ENCODE data around the gene TREH.

TREH gene

GRCh38 chr11:118662401-118663271 lies 16.8 kb downstream of the TREH start:
- DNase-seq: no peak

GRCh38 chr11:118661425-118662301 lies 17.8 kb downstream of the TREH start:
- no peak for DNase-seq

- no peak for DNase-seq
These were observed 18.6 kb downstream of the TREH start for GRCh38 chr11:118660681-118661424.

DNA sequence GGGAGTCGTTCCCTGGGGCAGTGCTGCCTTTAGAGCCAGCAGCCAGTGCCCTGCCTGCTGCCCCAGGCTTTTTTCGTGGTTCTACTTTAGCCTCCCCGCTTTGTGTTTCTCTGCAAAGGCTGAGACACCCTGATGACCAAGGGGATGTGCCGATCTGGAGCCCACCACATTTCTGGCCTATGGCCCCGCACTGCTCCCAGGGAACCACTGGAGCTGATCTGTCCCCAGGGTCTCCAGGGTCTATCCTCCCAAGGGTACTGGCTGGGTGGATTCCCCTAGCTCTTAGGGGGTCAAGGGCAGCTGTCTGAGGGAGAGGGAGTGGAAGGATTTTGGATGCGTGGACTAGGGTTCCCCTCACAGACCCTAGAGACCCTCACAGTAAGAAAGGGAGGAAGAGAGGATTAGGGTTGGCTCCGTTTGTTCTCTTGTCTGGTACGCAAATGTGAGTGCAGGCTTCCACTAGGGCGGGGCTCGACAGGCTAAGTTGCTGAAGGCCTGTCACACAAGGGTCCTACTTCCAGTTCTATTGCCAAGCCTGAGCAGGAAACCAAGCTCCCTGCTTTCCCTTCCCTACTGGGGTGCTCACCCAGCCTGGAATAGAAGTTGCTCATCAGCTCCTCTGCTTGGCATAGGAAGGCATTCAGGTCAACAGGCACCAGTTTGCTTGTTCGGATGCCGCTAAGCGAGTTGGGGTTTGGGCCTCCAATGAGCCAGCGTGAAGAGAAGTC lies 19.3 kb downstream of the TREH start:
- DNase-seq: no peak

- peak; percentile 77 for DNase-seq
These were observed 20.0 kb downstream of the TREH start for GRCh38 chr11:118659314-118659952.

GRCh38 chr11:118658429-118659313 lies 20.8 kb downstream of the TREH start:
- DNase-seq: no peak

DNA sequence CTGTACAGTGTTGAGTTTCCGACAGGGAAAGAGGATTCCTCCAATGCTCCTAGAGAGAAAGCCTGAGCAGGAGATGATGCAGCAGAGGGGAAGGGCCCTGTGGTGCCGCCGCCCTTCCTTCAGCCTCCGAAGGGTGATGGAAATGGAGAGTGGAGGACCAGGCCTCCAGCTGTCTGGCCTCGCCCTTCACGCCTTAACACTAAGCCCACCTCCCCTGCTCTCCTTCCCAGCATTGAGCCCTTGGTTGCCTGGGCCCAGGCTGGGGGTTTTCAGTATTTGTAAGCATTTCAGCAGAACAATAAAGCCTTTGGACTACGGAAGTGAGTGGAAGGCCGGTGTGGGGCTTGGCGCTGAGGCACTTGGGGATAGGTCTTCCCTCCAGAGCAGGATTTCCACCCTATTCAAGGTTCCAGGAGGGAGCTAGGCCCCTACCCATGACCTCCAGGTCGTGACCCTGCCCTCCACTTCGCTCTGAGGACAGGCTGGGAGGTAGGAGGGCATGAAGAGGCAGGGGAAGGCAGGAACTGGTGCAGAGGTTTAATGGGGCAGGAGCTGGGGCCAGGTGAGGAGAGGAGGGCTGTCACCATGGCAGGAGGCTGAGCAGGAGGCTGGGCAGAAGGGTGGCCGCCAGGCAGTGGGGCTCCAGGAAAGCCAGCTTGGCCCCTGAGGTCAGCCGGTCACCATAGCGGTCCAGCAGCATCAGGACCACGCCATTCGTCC lies 21.6 kb downstream of the TREH start:
- no peak for DNase-seq

GRCh38 chr11:118657238-118657637 lies 22.2 kb downstream of the TREH start:
- DNase-seq: no peak

GRCh38 chr11:118656563-118657165 lies 22.8 kb downstream of the TREH start:
- DNase-seq: no peak

DNA sequence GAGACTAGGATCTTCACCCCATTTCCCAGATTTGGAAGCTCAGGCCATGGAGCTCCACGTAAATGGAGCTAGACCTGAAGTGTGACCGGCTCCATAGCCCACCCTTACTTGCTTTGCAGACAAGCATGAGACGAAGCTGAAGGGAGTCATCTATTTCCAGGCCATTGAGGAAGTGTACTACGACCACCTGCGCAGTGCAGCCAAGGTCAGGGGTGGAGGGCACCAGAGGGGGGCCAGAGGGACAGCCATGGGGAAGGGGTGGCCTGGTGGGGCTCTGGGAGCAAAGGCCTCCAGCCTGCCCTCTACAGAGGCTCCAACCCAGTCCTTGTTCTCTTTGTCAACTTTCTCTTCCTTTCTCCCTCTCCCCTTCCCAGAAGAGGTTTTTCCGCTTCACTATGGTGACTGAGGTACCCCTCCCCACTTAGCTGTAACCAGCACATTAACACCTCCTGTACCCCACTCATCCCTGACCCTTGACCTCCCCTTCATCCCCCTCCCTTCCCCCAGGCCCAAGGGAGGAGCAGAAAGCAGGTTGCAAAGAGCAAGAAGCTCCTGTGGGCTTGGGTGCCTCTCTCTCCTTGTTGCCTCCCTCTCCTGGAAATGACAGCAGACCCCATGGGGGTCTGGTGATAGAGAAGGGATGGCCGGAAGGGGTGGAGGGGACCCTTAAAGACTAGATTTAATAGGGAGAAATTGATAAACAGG lies 23.8 kb downstream of the TREH start:
- no peak for DNase-seq

DNA sequence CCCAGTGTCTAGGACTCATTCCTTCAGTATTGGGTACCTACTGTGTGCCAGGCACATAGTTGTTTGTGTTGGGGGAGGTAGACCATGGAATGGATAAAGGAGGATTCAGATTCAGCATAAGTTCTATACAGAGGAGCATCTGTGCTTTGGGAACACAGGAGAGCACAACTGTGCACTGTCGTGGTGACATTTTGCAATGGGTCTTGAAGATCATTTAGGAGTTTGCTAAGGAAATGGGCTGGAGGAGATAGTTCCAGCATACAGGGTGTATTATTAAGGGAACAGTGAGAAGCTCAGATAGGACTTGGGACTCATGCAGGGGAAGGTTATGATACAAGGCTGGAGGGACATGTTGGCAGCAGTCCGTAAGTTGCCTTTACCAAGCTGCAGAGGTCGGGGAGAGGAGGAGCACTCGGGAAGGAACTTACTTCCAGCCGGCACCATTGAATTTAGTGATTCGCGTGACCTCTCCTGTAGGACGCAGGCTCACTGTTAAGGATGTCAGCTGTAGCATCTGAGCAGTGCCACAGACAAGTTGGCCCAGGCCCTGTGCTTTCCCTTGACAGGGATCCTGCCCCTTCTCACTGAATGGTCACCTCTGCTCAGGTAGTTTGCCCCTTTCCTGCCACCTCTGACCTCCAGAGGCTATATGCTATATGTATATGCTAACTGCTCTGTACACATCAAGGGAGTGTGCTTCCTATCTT lies 25.6 kb downstream of the TREH start:
- DNase-seq: no peak

DNA sequence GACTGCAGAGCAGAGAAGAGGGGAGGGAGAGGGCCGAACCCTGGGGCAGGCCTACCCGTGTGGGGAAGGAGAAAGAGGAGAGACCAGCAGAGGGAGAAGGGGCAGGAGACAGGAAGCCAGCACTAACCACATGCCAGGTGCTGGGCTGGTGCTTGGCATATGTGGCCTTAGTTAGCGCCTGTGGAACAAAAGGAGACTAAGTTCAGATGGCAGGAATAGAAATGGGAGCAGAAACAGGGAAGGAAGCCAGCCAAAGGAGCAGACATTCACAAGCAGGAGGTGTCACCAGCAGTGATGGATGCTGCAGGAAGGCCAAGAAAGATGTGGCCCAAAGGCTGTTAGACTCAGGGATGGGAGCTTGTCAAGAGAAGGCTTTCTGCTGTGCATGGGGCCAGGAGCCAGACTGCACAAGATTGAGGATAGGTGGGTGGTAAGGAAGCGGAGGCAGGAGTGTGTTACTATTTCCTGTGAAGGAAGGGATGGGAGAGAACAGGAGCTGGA lies 26.7 kb downstream of the TREH start:
- DNase-seq: no peak

DNA sequence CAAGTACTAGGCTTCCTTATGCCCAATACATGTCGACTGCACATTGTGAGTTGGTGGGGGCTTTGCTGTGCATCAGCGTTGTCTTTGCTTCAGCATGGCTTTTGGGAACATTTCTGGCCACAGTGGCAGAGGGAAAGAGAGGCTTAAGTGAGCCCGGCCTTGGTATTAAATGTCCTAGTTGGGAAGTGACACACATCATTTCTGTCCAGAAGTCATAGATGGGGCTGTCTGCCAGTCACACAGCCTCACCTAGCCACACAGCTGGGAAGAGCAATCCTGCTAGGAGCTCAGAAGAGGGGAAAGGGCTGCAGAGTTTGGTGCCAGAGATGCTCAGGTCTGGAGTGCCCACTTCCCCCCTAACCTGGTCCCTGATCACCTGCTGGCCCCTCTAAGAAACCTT lies 27.6 kb downstream of the TREH start:
- no peak for DNase-seq

DNA sequence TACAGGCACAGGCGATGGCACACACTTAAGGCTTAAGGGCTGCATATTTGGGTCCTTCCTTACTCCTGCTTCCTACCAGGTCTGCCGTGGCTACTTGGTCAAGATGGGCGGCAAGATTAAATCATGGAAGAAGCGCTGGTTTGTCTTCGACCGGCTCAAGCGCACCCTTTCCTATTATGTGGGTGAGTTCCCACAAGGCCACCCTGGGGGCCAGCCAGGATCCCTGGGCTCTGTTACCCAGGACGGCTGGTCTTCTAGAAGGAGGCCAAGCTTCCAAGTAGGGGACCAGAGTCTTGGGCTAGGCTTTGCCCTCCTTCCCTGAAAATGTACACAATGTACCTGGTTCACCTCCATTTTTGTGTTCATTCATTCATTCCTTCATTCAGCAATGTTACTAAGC lies 29.1 kb downstream of the TREH start:
- no peak for DNase-seq

DNA sequence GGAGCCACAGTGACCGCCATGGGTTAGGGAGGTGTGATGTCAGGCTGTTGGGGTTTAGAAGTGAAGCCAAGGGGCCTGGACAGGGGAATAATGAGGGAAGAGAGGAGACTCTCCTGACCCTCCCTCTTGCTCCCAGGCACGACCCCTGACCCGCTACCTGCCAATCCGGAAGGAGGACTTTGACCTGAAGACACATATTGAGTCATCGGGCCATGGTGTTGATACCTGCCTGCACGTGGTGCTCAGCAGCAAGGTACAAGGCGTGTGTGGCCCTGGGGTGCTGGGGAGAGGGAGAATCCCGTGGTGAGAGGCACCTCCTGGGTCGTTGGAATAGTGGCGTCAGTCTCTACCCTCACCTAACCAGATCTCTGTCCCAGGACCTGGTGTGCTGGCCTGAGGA lies 29.5 kb downstream of the TREH start:
- DNase-seq: no peak

DNA sequence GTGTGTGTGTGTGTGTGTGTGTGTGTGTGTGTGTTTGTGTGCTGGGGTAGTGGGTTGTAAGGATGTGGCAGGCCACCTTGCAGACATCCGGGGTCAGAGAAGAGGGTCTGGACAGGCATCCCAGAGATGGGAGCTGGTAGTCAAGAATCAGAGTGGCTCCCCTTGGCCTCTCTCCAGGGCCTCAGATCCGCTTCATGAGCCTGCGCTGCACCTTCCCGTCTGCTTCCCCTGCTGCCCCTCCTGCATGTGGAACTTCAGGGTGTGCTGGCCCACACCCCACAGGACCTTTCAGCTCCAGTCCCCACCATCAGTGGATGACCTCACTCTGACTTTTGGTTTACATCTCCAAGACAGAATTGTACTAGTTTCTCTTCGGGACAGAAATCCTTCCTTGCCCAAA lies 31.2 kb downstream of the TREH start:
- no peak for DNase-seq

DNA sequence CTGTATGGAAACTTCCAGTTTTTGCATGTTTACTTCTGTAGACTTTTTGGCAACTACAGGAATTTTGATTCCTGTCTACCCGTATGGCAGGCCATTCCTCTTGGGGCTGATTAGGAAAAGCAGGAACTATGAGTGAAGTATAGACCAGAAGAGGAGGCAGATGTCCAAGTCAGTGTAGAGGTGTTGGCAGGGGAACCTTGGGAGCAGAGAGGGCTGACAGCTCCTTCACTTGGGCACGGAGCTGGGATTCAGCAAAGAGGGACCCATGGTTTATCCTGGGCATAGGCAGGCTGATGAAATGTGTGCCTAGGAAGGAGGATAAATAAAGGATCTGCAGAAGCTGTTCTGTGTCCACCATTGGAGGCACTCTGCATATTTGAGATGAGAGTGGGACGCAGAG lies 33.1 kb downstream of the TREH start:
- no peak for DNase-seq

DNA sequence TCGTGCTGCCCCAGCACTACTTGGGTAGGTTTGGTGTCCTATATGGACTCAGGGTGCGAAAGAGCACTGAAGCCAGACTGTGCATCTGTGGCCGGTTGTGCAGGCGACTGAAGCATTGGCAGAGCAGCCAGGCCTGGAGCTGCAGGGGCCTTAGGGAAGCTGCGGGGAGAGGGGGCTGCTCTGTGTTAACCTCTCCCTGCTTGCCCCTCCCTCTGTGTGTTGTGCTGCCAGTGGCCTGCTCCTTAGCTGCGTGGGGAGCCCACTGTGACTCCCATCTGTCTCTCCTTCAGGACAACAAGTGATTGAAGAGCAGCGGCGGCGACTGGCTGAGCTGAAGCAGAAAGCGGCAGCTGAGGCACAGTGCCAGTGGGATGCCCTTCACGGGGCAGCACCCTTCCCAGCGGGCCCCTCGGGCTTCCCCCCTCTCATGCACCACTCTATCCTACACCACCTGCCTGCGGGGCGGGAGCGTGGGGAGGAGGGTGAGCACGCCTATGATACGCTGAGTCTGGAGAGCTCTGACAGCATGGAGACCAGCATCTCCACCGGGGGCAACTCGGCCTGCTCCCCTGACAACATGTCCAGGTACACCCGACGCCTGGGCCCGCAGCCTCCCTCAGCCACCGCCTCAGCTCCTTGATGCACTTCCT lies 34.3 kb downstream of the TREH start:
- DNase-seq: no peak

All from activated CD4-positive, alpha-beta T cell treated with anti-CD3 and anti-CD28 coated beads for 1 hour (primary cell).